Stimulated activated CD8-positive, alpha-beta memory T cell treated with anti-CD3 and anti-CD28 coated beads, Interleukin-12 subunit alpha, Interleukin-12 subunit beta, amount 100 ng/mL, for 24 hours (primary cell): ENCODE results near the gene ADGRG6.

Experiments used
- DNase-seq: peaks from one replicate; pipeline ENCODE4 v3.0.0-alpha.2; 2020; ENCODE audit errors: extremely low read depth

ADGRG6 gene

GRCh38 chr6:142322066-142322465, 20.3 kb downstream of the ADGRG6 start:
- no peak for DNase-seq

- no peak for DNase-seq
These were observed 20.8 kb downstream of the ADGRG6 start for GRCh38 chr6:142322504-142323198.

GRCh38 chr6:142323377-142323776, 21.6 kb downstream of the ADGRG6 start:
- DNase-seq: no peak

GRCh38 chr6:142324111-142324510, 22.3 kb downstream of the ADGRG6 start:
- no peak for DNase-seq

GRCh38 chr6:142325111-142325510, 23.3 kb downstream of the ADGRG6 start:
- DNase-seq: no peak

- DNase-seq: no peak
These were observed 24.7 kb downstream of the ADGRG6 start for GRCh38 chr6:142326540-142326939.

- DNase-seq: no peak
These were observed 26.3 kb downstream of the ADGRG6 start for GRCh38 chr6:142328070-142328469.

- no peak for DNase-seq
These were observed 27.8 kb downstream of the ADGRG6 start for GRCh38 chr6:142329486-142330113.

- no peak for DNase-seq
These were observed 29.3 kb downstream of the ADGRG6 start for GRCh38 chr6:142331075-142331551.

- DNase-seq: no peak
These were observed 29.8 kb downstream of the ADGRG6 start for GRCh38 chr6:142331601-142332000.

GRCh38 chr6:142332393-142333098, 30.7 kb downstream of the ADGRG6 start:
- DNase-seq: no peak

GRCh38 chr6:142333431-142333830, 31.6 kb downstream of the ADGRG6 start:
- DNase-seq: no peak

- DNase-seq: no peak
These were observed 32.5 kb downstream of the ADGRG6 start for GRCh38 chr6:142334294-142334693.

- no peak for DNase-seq
These were observed 33.6 kb downstream of the ADGRG6 start for GRCh38 chr6:142335415-142335814.

GRCh38 chr6:142336183-142336582, 34.4 kb downstream of the ADGRG6 start:
- DNase-seq: no peak

- DNase-seq: no peak
These were observed 35.0 kb downstream of the ADGRG6 start for GRCh38 chr6:142336787-142337186.

GRCh38 chr6:142339113-142339512, 37.3 kb downstream of the ADGRG6 start:
- no peak for DNase-seq

GRCh38 chr6:142339968-142340658, 38.3 kb downstream of the ADGRG6 start:
- DNase-seq: no peak

- DNase-seq: no peak
These were observed 40.1 kb downstream of the ADGRG6 start for GRCh38 chr6:142341855-142342330.

- DNase-seq: no peak
These were observed 41.2 kb downstream of the ADGRG6 start for GRCh38 chr6:142342986-142343385.

- no peak for DNase-seq
These were observed 42.1 kb downstream of the ADGRG6 start for GRCh38 chr6:142343938-142344337.

- no peak for DNase-seq
These were observed 43.5 kb downstream of the ADGRG6 start for GRCh38 chr6:142345261-142345660.
